ENCODE results near the gene SPATA13. TPM values are rescaled to one million over a fixed set of nuclear protein-coding genes. Genes with fewer than 3 reads are reported as not detected.

Gene SPATA13
- total and polyA plus RNA-seq, 2 donors (not counting 3 experiments of a cell fraction or from before 2014, with no cell fraction given): 6.6 to 12.9 TPM

GRCh38 chr13:24178847-24179485, 18.4 kb downstream of the SPATA13 start:
- peaks cover 30% of the 10 kb centered on the region for H3K79me2 ChIP-seq (ENCODE audit: control insufficient read depth, insufficient read depth, low read length)
- BruUV-seq (replicated peaks): no TSS peak

GRCh38 chr13:24179486-24179850, 18.9 kb downstream of the SPATA13 start:
- Histone ChIP-seq H3K9ac (replicated peaks; ENCODE audit: extremely low read depth, insufficient read depth, low read length) (no peak overlapping the region), H3K4me2 (ENCODE audit: insufficient read depth, low read length) (no peak overlapping the region), H3K9me1 (replicated peaks; ENCODE audit: control insufficient read depth, extremely low read depth, insufficient read depth, low read length) (no peaks in the 10 kb centered on the region), H3K27ac (ENCODE audit: insufficient read depth, low read depth, low read length) (no peak overlapping the region), H3K4me1 (ENCODE audit: control insufficient read depth, extremely low read depth, insufficient read depth, low read length) (peaks cover 6% of the 10 kb centered on the region), H3K9me3 (replicated peaks; ENCODE audit: control insufficient read depth, insufficient read depth, low read length) (no peaks in the 10 kb centered on the region), H4K20me1 (replicated peaks; ENCODE audit: control insufficient read depth, extremely low read depth, insufficient read depth, low read length) (no peaks in the 10 kb centered on the region), H2AFZ (ENCODE audit: low read depth, low read length) (no peak overlapping the region), H3K27me3 (ENCODE audit: control insufficient read depth in 2 of 2, insufficient read depth in 2 of 2, low read length in 2 of 2) (no peaks in the 10 kb centered on the region), H3K36me3 (ENCODE audit: control insufficient read depth in 2 of 2, extremely low read depth in 1 of 2, insufficient read depth in 2 of 2, low read length in 2 of 2) (no peaks in the 10 kb centered on the region), H3K4me3 (replicated peaks in 1 of 3; ENCODE audit: insufficient read depth in 1 of 3, low read depth in 1 of 3, low read length in 3 of 3) (no peak overlapping the region), H3K79me2 (ENCODE audit: control insufficient read depth, insufficient read depth, low read length) (peaks cover 30% of the 10 kb centered on the region)
- DNase-seq (ENCODE audit: low read depth, low spot score): no peak
- TF ChIP-seq JUN (IDR thresholded peaks at IDR 0.05; ENCODE audit: borderline replicate concordance, insufficient read depth, insufficient read length, low read depth): no peak
- no peak for TF ChIP-seq EZH2 (IDR thresholded peaks at IDR 0.05; ENCODE audit: borderline replicate concordance, low read depth, low read length, severe bottlenecking)
- TF ChIP-seq POLR2A (IDR thresholded peaks at IDR 0.05; ENCODE audit: low read depth, low read length): no peak
- no peak for TF ChIP-seq CTCF (IDR thresholded peaks at IDR 0.05; ENCODE audit: extremely low read depth in 1 of 2, insufficient read depth in 1 of 2, low read depth in 1 of 2, low read length in 2 of 2)
- TF ChIP-seq MAX (IDR thresholded peaks at IDR 0.05; ENCODE audit: insufficient read depth, insufficient read length): no peak
- TF ChIP-seq MYC (IDR thresholded peaks at IDR 0.05; ENCODE audit: low read depth, low read length): no peak
- TF ChIP-seq GATA2 (IDR thresholded peaks at IDR 0.05; ENCODE audit: insufficient read depth, insufficient read length, low read depth, low read length): no peak
- no peak for TF ChIP-seq FOS (IDR thresholded peaks at IDR 0.05; ENCODE audit: borderline replicate concordance, insufficient read depth, low read length)
- TF ChIP-seq POLR2AphosphoS5 (IDR thresholded peaks at IDR 0.05; ENCODE audit: insufficient read depth, low read depth, low read length): no peak
- no peak for FAIRE-seq
- ChIA-PET POLR2A (no interaction called here), CTCF (interaction anchor here (1.2 kb wide), 2 partner anchors 9 to 18 kb away, joined by 3 to 4 read pairs; partner anchors contain the start of gene SPATA13)
- dilution Hi-C loops (cut with MboI; ENCODE audit: extremely low pct_ligation_motif_present, low sequenced_read_pairs) (no loop called here), intact Hi-C loops (cut with micrococcal nuclease) (no loop called here)
- BruUV-seq (replicated peaks): no TSS peak

More at GRCh38 chr13:24178847-24179485, 18.4 kb downstream of the SPATA13 start:
- Histone ChIP-seq H3K4me1 (ENCODE audit: control insufficient read depth, extremely low read depth, insufficient read depth, low read length) (peaks cover 6% of the 10 kb centered on the region), H2AFZ (ENCODE audit: low read depth, low read length) (no peak overlapping the region), H3K27ac (ENCODE audit: insufficient read depth, low read depth, low read length) (no peak overlapping the region), H3K27me3 (ENCODE audit: control insufficient read depth in 2 of 2, insufficient read depth in 2 of 2, low read length in 2 of 2) (no peaks in the 10 kb centered on the region), H3K4me2 (ENCODE audit: insufficient read depth, low read length) (no peak overlapping the region), H3K9ac (replicated peaks; ENCODE audit: extremely low read depth, insufficient read depth, low read length) (no peak overlapping the region), H3K4me3 (replicated peaks in 1 of 3; ENCODE audit: insufficient read depth in 1 of 3, low read depth in 1 of 3, low read length in 3 of 3) (no peak overlapping the region), H3K9me3 (replicated peaks; ENCODE audit: control insufficient read depth, insufficient read depth, low read length) (no peaks in the 10 kb centered on the region), H3K36me3 (ENCODE audit: control insufficient read depth in 2 of 2, extremely low read depth in 1 of 2, insufficient read depth in 2 of 2, low read length in 2 of 2) (no peaks in the 10 kb centered on the region), H3K9me1 (replicated peaks; ENCODE audit: control insufficient read depth, extremely low read depth, insufficient read depth, low read length) (no peaks in the 10 kb centered on the region), H4K20me1 (replicated peaks; ENCODE audit: control insufficient read depth, extremely low read depth, insufficient read depth, low read length) (no peaks in the 10 kb centered on the region)
- FAIRE-seq (peak; percentile 64), DNase-seq (ENCODE audit: low read depth, low spot score) (peak; percentile 63)
- dilution Hi-C loops (cut with MboI; ENCODE audit: extremely low pct_ligation_motif_present, low sequenced_read_pairs): no loop called here
- POLR2A ChIA-PET: no interaction called here
- intact Hi-C loops (cut with micrococcal nuclease): no loop called here
- CTCF ChIA-PET: interaction anchor here (1.2 to 1.4 kb wide), 3 partner anchors 9 to 29 kb away, joined by 3 to 4 read pairs (median 3); partner anchors contain the start of gene SPATA13
- no peak for TF ChIP-seq MAX (IDR thresholded peaks at IDR 0.05; ENCODE audit: insufficient read depth, insufficient read length)
- peak; percentile 49 for TF ChIP-seq JUN (IDR thresholded peaks at IDR 0.05; ENCODE audit: borderline replicate concordance, insufficient read depth, insufficient read length, low read depth)
- peak; percentile 73 for TF ChIP-seq FOS (IDR thresholded peaks at IDR 0.05; ENCODE audit: borderline replicate concordance, insufficient read depth, low read length)
- TF ChIP-seq EZH2 (IDR thresholded peaks at IDR 0.05; ENCODE audit: borderline replicate concordance, low read depth, low read length, severe bottlenecking): no peak
- TF ChIP-seq POLR2A (IDR thresholded peaks at IDR 0.05; ENCODE audit: low read depth, low read length): no peak

Measured in endothelial cell of umbilical vein (primary cell).